ENCODE data around the gene AHCYL2.

The AHCYL2 gene

GRCh38 chr7:129307592-129307991 is 82.8 kb downstream of the AHCYL2 start:
- H3K4me3 ChIP-seq (ENCODE audit: insufficient read depth, low read depth, low read length, poor library complexity, severe bottlenecking): no peak overlapping the region
- no peaks in the 10 kb centered on the region for H3K27me3 ChIP-seq (replicated peaks; ENCODE audit: control insufficient read depth, insufficient read depth, low read length, poor library complexity, severe bottlenecking)
- H3K9me3 ChIP-seq (ENCODE audit: control insufficient read depth, low read length): no peaks in the 10 kb centered on the region
- H3K36me3 ChIP-seq (ENCODE audit: control insufficient read depth, insufficient read depth, low read length): no peaks in the 10 kb centered on the region
- no peaks in the 10 kb centered on the region for H3K4me1 ChIP-seq (ENCODE audit: control insufficient read depth, insufficient read depth, low read length, poor library complexity, severe bottlenecking)
- no peak overlapping the region for H3K27ac ChIP-seq (ENCODE audit: insufficient read depth, low read length, poor library complexity, severe bottlenecking)
- DNase-seq: no peak

- H3K27ac ChIP-seq (ENCODE audit: insufficient read depth, low read length, poor library complexity, severe bottlenecking): no peak overlapping the region
- no peaks in the 10 kb centered on the region for H3K36me3 ChIP-seq (ENCODE audit: control insufficient read depth, insufficient read depth, low read length)
- no peak overlapping the region for H3K4me3 ChIP-seq (ENCODE audit: insufficient read depth, low read depth, low read length, poor library complexity, severe bottlenecking)
- no peak for DNase-seq
- H3K9me3 ChIP-seq (ENCODE audit: control insufficient read depth, low read length): no peaks in the 10 kb centered on the region
- no peaks in the 10 kb centered on the region for H3K27me3 ChIP-seq (replicated peaks; ENCODE audit: control insufficient read depth, insufficient read depth, low read length, poor library complexity, severe bottlenecking)
- H3K4me1 ChIP-seq (ENCODE audit: control insufficient read depth, insufficient read depth, low read length, poor library complexity, severe bottlenecking): no peaks in the 10 kb centered on the region
These were observed 83.2 kb downstream of the AHCYL2 start for GRCh38 chr7:129308047-129308446.

GRCh38 chr7:129311429-129311828 is 86.6 kb downstream of the AHCYL2 start:
- Histone ChIP-seq H3K27me3 (replicated peaks; ENCODE audit: control insufficient read depth, insufficient read depth, low read length, poor library complexity, severe bottlenecking) (no peaks in the 10 kb centered on the region), H3K36me3 (ENCODE audit: control insufficient read depth, insufficient read depth, low read length) (no peaks in the 10 kb centered on the region), H3K27ac (ENCODE audit: insufficient read depth, low read length, poor library complexity, severe bottlenecking) (no peak overlapping the region), H3K4me3 (ENCODE audit: insufficient read depth, low read depth, low read length, poor library complexity, severe bottlenecking) (no peak overlapping the region), H3K9me3 (ENCODE audit: control insufficient read depth, low read length) (no peaks in the 10 kb centered on the region), H3K4me1 (ENCODE audit: control insufficient read depth, insufficient read depth, low read length, poor library complexity, severe bottlenecking) (no peaks in the 10 kb centered on the region)
- DNase-seq: no peak

- H3K4me3 ChIP-seq (ENCODE audit: insufficient read depth, low read depth, low read length, poor library complexity, severe bottlenecking): no peak overlapping the region
- H3K9me3 ChIP-seq (ENCODE audit: control insufficient read depth, low read length): no peaks in the 10 kb centered on the region
- no peak overlapping the region for H3K27ac ChIP-seq (ENCODE audit: insufficient read depth, low read length, poor library complexity, severe bottlenecking)
- no peaks in the 10 kb centered on the region for H3K27me3 ChIP-seq (replicated peaks; ENCODE audit: control insufficient read depth, insufficient read depth, low read length, poor library complexity, severe bottlenecking)
- no peaks in the 10 kb centered on the region for H3K36me3 ChIP-seq (ENCODE audit: control insufficient read depth, insufficient read depth, low read length)
- H3K4me1 ChIP-seq (ENCODE audit: control insufficient read depth, insufficient read depth, low read length, poor library complexity, severe bottlenecking): no peaks in the 10 kb centered on the region
- no peak for DNase-seq
These were observed 88.5 kb downstream of the AHCYL2 start for GRCh38 chr7:129313282-129313681.

GRCh38 chr7:129315960-129316359 is 91.1 kb downstream of the AHCYL2 start:
- Histone ChIP-seq H3K9me3 (ENCODE audit: control insufficient read depth, low read length) (no peaks in the 10 kb centered on the region), H3K4me3 (ENCODE audit: insufficient read depth, low read depth, low read length, poor library complexity, severe bottlenecking) (no peak overlapping the region), H3K36me3 (ENCODE audit: control insufficient read depth, insufficient read depth, low read length) (no peaks in the 10 kb centered on the region), H3K27me3 (replicated peaks; ENCODE audit: control insufficient read depth, insufficient read depth, low read length, poor library complexity, severe bottlenecking) (no peaks in the 10 kb centered on the region), H3K4me1 (ENCODE audit: control insufficient read depth, insufficient read depth, low read length, poor library complexity, severe bottlenecking) (no peaks in the 10 kb centered on the region), H3K27ac (ENCODE audit: insufficient read depth, low read length, poor library complexity, severe bottlenecking) (no peak overlapping the region)
- no peak for DNase-seq

- Histone ChIP-seq H3K36me3 (ENCODE audit: control insufficient read depth, insufficient read depth, low read length) (no peaks in the 10 kb centered on the region), H3K4me1 (ENCODE audit: control insufficient read depth, insufficient read depth, low read length, poor library complexity, severe bottlenecking) (no peaks in the 10 kb centered on the region), H3K4me3 (ENCODE audit: insufficient read depth, low read depth, low read length, poor library complexity, severe bottlenecking) (no peak overlapping the region), H3K9me3 (ENCODE audit: control insufficient read depth, low read length) (no peaks in the 10 kb centered on the region), H3K27ac (ENCODE audit: insufficient read depth, low read length, poor library complexity, severe bottlenecking) (no peak overlapping the region), H3K27me3 (replicated peaks; ENCODE audit: control insufficient read depth, insufficient read depth, low read length, poor library complexity, severe bottlenecking) (no peaks in the 10 kb centered on the region)
- DNase-seq: no peak
These were observed 92.6 kb downstream of the AHCYL2 start for GRCh38 chr7:129317450-129317849.

GRCh38 chr7:129327076-129327475 is 102.2 kb downstream of the AHCYL2 start:
- H3K4me1 ChIP-seq (ENCODE audit: control insufficient read depth, insufficient read depth, low read length, poor library complexity, severe bottlenecking): no peaks in the 10 kb centered on the region
- no peaks in the 10 kb centered on the region for H3K27me3 ChIP-seq (replicated peaks; ENCODE audit: control insufficient read depth, insufficient read depth, low read length, poor library complexity, severe bottlenecking)
- DNase-seq: no peak
- H3K4me3 ChIP-seq (ENCODE audit: insufficient read depth, low read depth, low read length, poor library complexity, severe bottlenecking): no peak overlapping the region
- H3K36me3 ChIP-seq (ENCODE audit: control insufficient read depth, insufficient read depth, low read length): no peaks in the 10 kb centered on the region
- no peaks in the 10 kb centered on the region for H3K9me3 ChIP-seq (ENCODE audit: control insufficient read depth, low read length)
- no peak overlapping the region for H3K27ac ChIP-seq (ENCODE audit: insufficient read depth, low read length, poor library complexity, severe bottlenecking)

GRCh38 chr7:129332254-129333035 is 107.6 kb downstream of the AHCYL2 start:
- H3K27ac ChIP-seq (ENCODE audit: insufficient read depth, low read length, poor library complexity, severe bottlenecking): no peak overlapping the region
- H3K4me1 ChIP-seq (ENCODE audit: control insufficient read depth, insufficient read depth, low read length, poor library complexity, severe bottlenecking): no peaks in the 10 kb centered on the region
- no peak for DNase-seq
- H3K27me3 ChIP-seq (replicated peaks; ENCODE audit: control insufficient read depth, insufficient read depth, low read length, poor library complexity, severe bottlenecking): no peaks in the 10 kb centered on the region
- no peaks in the 10 kb centered on the region for H3K9me3 ChIP-seq (ENCODE audit: control insufficient read depth, low read length)
- no peaks in the 10 kb centered on the region for H3K36me3 ChIP-seq (ENCODE audit: control insufficient read depth, insufficient read depth, low read length)
- H3K4me3 ChIP-seq (ENCODE audit: insufficient read depth, low read depth, low read length, poor library complexity, severe bottlenecking): no peak overlapping the region

- Histone ChIP-seq H3K9me3 (ENCODE audit: control insufficient read depth, low read length) (no peaks in the 10 kb centered on the region), H3K4me3 (ENCODE audit: insufficient read depth, low read depth, low read length, poor library complexity, severe bottlenecking) (no peak overlapping the region), H3K27me3 (replicated peaks; ENCODE audit: control insufficient read depth, insufficient read depth, low read length, poor library complexity, severe bottlenecking) (no peaks in the 10 kb centered on the region), H3K36me3 (ENCODE audit: control insufficient read depth, insufficient read depth, low read length) (no peaks in the 10 kb centered on the region), H3K27ac (ENCODE audit: insufficient read depth, low read length, poor library complexity, severe bottlenecking) (no peak overlapping the region), H3K4me1 (ENCODE audit: control insufficient read depth, insufficient read depth, low read length, poor library complexity, severe bottlenecking) (no peaks in the 10 kb centered on the region)
- DNase-seq: no peak
These were observed 109.6 kb downstream of the AHCYL2 start for GRCh38 chr7:129334473-129334872.

- DNase-seq: no peak
- no peaks in the 10 kb centered on the region for H3K27me3 ChIP-seq (replicated peaks; ENCODE audit: control insufficient read depth, insufficient read depth, low read length, poor library complexity, severe bottlenecking)
- no peaks in the 10 kb centered on the region for H3K9me3 ChIP-seq (ENCODE audit: control insufficient read depth, low read length)
- H3K4me3 ChIP-seq (ENCODE audit: insufficient read depth, low read depth, low read length, poor library complexity, severe bottlenecking): no peak overlapping the region
- H3K4me1 ChIP-seq (ENCODE audit: control insufficient read depth, insufficient read depth, low read length, poor library complexity, severe bottlenecking): no peaks in the 10 kb centered on the region
- no peaks in the 10 kb centered on the region for H3K36me3 ChIP-seq (ENCODE audit: control insufficient read depth, insufficient read depth, low read length)
- no peak overlapping the region for H3K27ac ChIP-seq (ENCODE audit: insufficient read depth, low read length, poor library complexity, severe bottlenecking)
These were observed 113.6 kb downstream of the AHCYL2 start for GRCh38 chr7:129338450-129338849.

All from effector memory CD4-positive, alpha-beta T cell (primary cell).